Mesenchymal stem cell (in vitro differentiated cells and primary cell): ENCODE measurements around the gene SSBP1.

Source experiments
- DNase-seq: peaks from one replicate; pipeline ENCODE4 v3.0.0-alpha.2; 2013
- H2AFZ ChIP-seq: one replicate; pipeline ENCODE4 v1.6.1; 2013; ENCODE audit warnings: low read depth, mild to moderate bottlenecking, control low read depth, inconsistent platforms, low read length, moderate library complexity
- H2AK5ac ChIP-seq: 2 replicates; pipeline ENCODE4 v1.6.1; 2013; ENCODE audit warnings: low read length, moderate library complexity, mild to moderate bottlenecking, inconsistent platforms; ENCODE audit not compliant: severe bottlenecking
- H2BK120ac ChIP-seq: one replicate; pipeline ENCODE4 v1.6.1; 2013; ENCODE audit warnings: low read depth, mild to moderate bottlenecking, inconsistent platforms, low read length, moderate library complexity
- H2BK12ac ChIP-seq, 2 experiments: one replicate each; pipeline ENCODE4 v1.6.1; 2013; ENCODE audit warnings: inconsistent platforms in 2 of 2, low read length in 2 of 2, mild to moderate bottlenecking in 2 of 2, moderate library complexity in 2 of 2, control low read depth in 1 of 2
- H2BK15ac ChIP-seq: one replicate; pipeline ENCODE4 v1.6.1; 2013; ENCODE audit warnings: mild to moderate bottlenecking, low read depth, inconsistent platforms; ENCODE audit not compliant: poor library complexity, severe bottlenecking
- H2BK5ac ChIP-seq: 2 replicates; pipeline ENCODE4 v1.6.1; 2013; ENCODE audit warnings: low read depth, mild to moderate bottlenecking, low read length, control low read depth, inconsistent platforms; ENCODE audit not compliant: poor library complexity, severe bottlenecking
- H3K14ac ChIP-seq, 2 experiments: one replicate each; pipeline ENCODE4 v1.6.1; 2013; ENCODE audit warnings: inconsistent platforms in 2 of 2, low read length in 2 of 2, control low read depth in 1 of 2, mild to moderate bottlenecking in 1 of 2, moderate library complexity in 1 of 2
- H3K18ac ChIP-seq, 2 experiments: one replicate each; pipeline ENCODE4 v1.6.1; 2013; ENCODE audit warnings: inconsistent platforms in 2 of 2, low read length in 2 of 2, control low read depth in 1 of 2, low read depth in 1 of 2, mild to moderate bottlenecking in 1 of 2
- H3K23ac ChIP-seq, 2 experiments: one replicate each; pipeline ENCODE4 v1.6.1; 2013; ENCODE audit warnings: inconsistent platforms in 2 of 2, low read length in 2 of 2, mild to moderate bottlenecking in 2 of 2, moderate library complexity in 2 of 2, control low read depth in 1 of 2
- H3K27ac ChIP-seq: 2 replicates; pipeline ENCODE4 v1.5.1; 2013; ENCODE audit warnings: mild to moderate bottlenecking, moderate library complexity, low read length, control low read depth, inconsistent platforms; ENCODE audit not compliant: poor library complexity, severe bottlenecking
- H3K27me3 ChIP-seq, 2 experiments: 2 replicates each; pipeline versions ENCODE4 v1.6.1 to v1.7.0; 2013; ENCODE audit warnings: low read length in 2 of 2, mild to moderate bottlenecking in 2 of 2, moderate library complexity in 2 of 2, control low read depth in 1 of 2, inconsistent platforms in 1 of 2; ENCODE audit not compliant: control insufficient read depth in 1 of 2, insufficient read depth in 1 of 2
- H3K36me3 ChIP-seq, 2 experiments: 2 replicates each; pipeline versions ENCODE4 v1.6.1 to v1.7.0; 2013; ENCODE audit warnings: low read length in 2 of 2, control low read depth in 1 of 2, inconsistent platforms in 1 of 2, low read depth in 1 of 2, mild to moderate bottlenecking in 1 of 2; ENCODE audit not compliant: insufficient read depth in 2 of 2, control insufficient read depth in 1 of 2
- H3K4ac ChIP-seq, 2 experiments: one replicate each; pipeline ENCODE4 v1.6.1; 2013; ENCODE audit warnings: inconsistent platforms in 2 of 2, low read length in 2 of 2, mild to moderate bottlenecking in 2 of 2, moderate library complexity in 2 of 2, control low read depth in 1 of 2, low read depth in 1 of 2
- H3K4me1 ChIP-seq: 2 replicates; pipeline ENCODE4 v1.6.1; 2013; ENCODE audit warnings: low read depth, low read length, control low read depth; ENCODE audit not compliant: control insufficient read depth, insufficient read depth
- H3K4me2 ChIP-seq: 2 replicates; pipeline ENCODE4 v1.6.1; 2013; ENCODE audit warnings: low read length, mild to moderate bottlenecking, inconsistent platforms; ENCODE audit not compliant: poor library complexity, severe bottlenecking
- H3K4me3 ChIP-seq, 2 experiments: 2 replicates each; pipeline versions ENCODE4 v1.5.1 to v1.7.0; 2013; ENCODE audit warnings: low read length in 2 of 2, mild to moderate bottlenecking in 2 of 2, control low read depth in 1 of 2, low read depth in 1 of 2; ENCODE audit not compliant: insufficient read depth in 1 of 2
- H3K79me1 ChIP-seq: replicated peaks from 2 replicates; pipeline ENCODE4 v1.6.1; 2013; ENCODE audit warnings: mild to moderate bottlenecking, control low read depth, low read length, inconsistent platforms; ENCODE audit not compliant: poor library complexity, severe bottlenecking
- H3K9ac ChIP-seq: 2 replicates; pipeline ENCODE4 v1.7.0; 2013; ENCODE audit warnings: mild to moderate bottlenecking, low read length, moderate library complexity
- H3K9me3 ChIP-seq: 2 replicates; pipeline ENCODE4 v1.7.0; 2013; ENCODE audit warnings: mild to moderate bottlenecking, low read length; ENCODE audit not compliant: control insufficient read depth
- H4K8ac ChIP-seq: one replicate; pipeline ENCODE4 v1.6.1; 2013; ENCODE audit warnings: inconsistent platforms, mild to moderate bottlenecking, low read length, moderate library complexity
- H4K91ac ChIP-seq: one replicate; pipeline ENCODE4 v1.6.1; 2013; ENCODE audit warnings: mild to moderate bottlenecking, low read length, inconsistent platforms
- WGBS: methylation state at CpG from one replicate; pipeline ENCODE4 v1.1.7; 2013; ENCODE audit warnings: mixed read lengths; 5-methylcytosine and 5-hydroxymethylcytosine counted together

The SSBP1 gene

GRCh38 chr7:141714571-141714970, 23.6 kb upstream of the SSBP1 start:
- no peak for DNase-seq
- Histone ChIP-seq H3K79me1 (no peaks in the 10 kb centered on the region), H3K18ac (no peak overlapping the region), H2BK12ac (no peak overlapping the region), H3K27ac (no peak overlapping the region), H3K9me3 (no peaks in the 10 kb centered on the region), H3K23ac (no peak overlapping the region), H4K8ac (no peak overlapping the region), H3K4me1 (no peaks in the 10 kb centered on the region), H2BK15ac (no peak overlapping the region), H3K4me3 (no peak overlapping the region), H2AK5ac (no peak overlapping the region), H3K4ac (no peak overlapping the region), H2BK120ac (no peak overlapping the region), H2AFZ (no peak overlapping the region), H4K91ac (no peak overlapping the region), H3K14ac (no peak overlapping the region), H3K9ac (no peak overlapping the region), H3K4me2 (no peak overlapping the region), H3K36me3 (no peaks in the 10 kb centered on the region), H3K27me3 (peaks cover 0 to 36% of the 10 kb centered on the region in 2 experiments), H2BK5ac (no peak overlapping the region)
- 87% methylated on average over 2 of the region's 2 CpGs for WGBS

GRCh38 chr7:141715018-141715417, 23.1 kb upstream of the SSBP1 start:
- H3K79me1 ChIP-seq: no peaks in the 10 kb centered on the region
- H2AK5ac ChIP-seq: no peak overlapping the region
- no peak overlapping the region for H3K4me3 ChIP-seq
- H3K27ac ChIP-seq: no peak overlapping the region
- H3K14ac ChIP-seq: no peak overlapping the region
- H3K4ac ChIP-seq: no peak overlapping the region
- H3K27me3 ChIP-seq: peaks cover 0 to 32% of the 10 kb centered on the region in 2 experiments
- H3K18ac ChIP-seq: no peak overlapping the region
- H2BK15ac ChIP-seq: no peak overlapping the region
- H2BK5ac ChIP-seq: no peak overlapping the region
- H3K4me2 ChIP-seq: no peak overlapping the region
- H3K9ac ChIP-seq: no peak overlapping the region
- no peak for DNase-seq
- no peak overlapping the region for H4K91ac ChIP-seq
- H3K23ac ChIP-seq: no peak overlapping the region
- no peaks in the 10 kb centered on the region for H3K9me3 ChIP-seq
- no peak overlapping the region for H2AFZ ChIP-seq
- no peaks in the 10 kb centered on the region for H3K36me3 ChIP-seq
- no peak overlapping the region for H4K8ac ChIP-seq
- H2BK120ac ChIP-seq: no peak overlapping the region
- WGBS: 50% methylated on average over 1 of the region's 4 CpGs
- H3K4me1 ChIP-seq: no peaks in the 10 kb centered on the region
- no peak overlapping the region for H2BK12ac ChIP-seq

- no peak for DNase-seq
- Histone ChIP-seq H2AK5ac (no peak overlapping the region), H4K91ac (no peak overlapping the region), H2BK5ac (no peak overlapping the region), H3K79me1 (no peaks in the 10 kb centered on the region), H2BK15ac (no peak overlapping the region), H3K27ac (no peak overlapping the region), H3K27me3 (peaks cover 0 to 22% of the 10 kb centered on the region in 2 experiments), H2AFZ (no peak overlapping the region), H3K4me1 (no peaks in the 10 kb centered on the region), H3K36me3 (no peaks in the 10 kb centered on the region), H2BK12ac (no peak overlapping the region), H3K9ac (no peak overlapping the region), H3K23ac (no peak overlapping the region), H3K4me2 (no peak overlapping the region), H3K4me3 (no peak overlapping the region), H3K14ac (no peak overlapping the region), H4K8ac (no peak overlapping the region), H2BK120ac (no peak overlapping the region), H3K18ac (no peak overlapping the region), H3K9me3 (no peaks in the 10 kb centered on the region), H3K4ac (no peak overlapping the region)
- 41% methylated on average over 4 of the region's 6 CpGs for WGBS
Observed at GRCh38 chr7:141715794-141716689, 22.1 kb upstream of the SSBP1 start.

GRCh38 chr7:141717450-141717849, 20.7 kb upstream of the SSBP1 start:
- no peak overlapping the region for H3K9ac ChIP-seq
- no peak overlapping the region for H2AK5ac ChIP-seq
- no peak overlapping the region for H2BK12ac ChIP-seq
- no peak overlapping the region for H2AFZ ChIP-seq
- H3K4me2 ChIP-seq: no peak overlapping the region
- WGBS: 93% methylated on average over 1 of the region's 1 CpG
- H2BK15ac ChIP-seq: no peak overlapping the region
- H3K27ac ChIP-seq: no peak overlapping the region
- H3K9me3 ChIP-seq: no peaks in the 10 kb centered on the region
- no peaks in the 10 kb centered on the region for H3K4me1 ChIP-seq
- H4K8ac ChIP-seq: no peak overlapping the region
- no peak overlapping the region for H4K91ac ChIP-seq
- no peak overlapping the region for H3K18ac ChIP-seq
- H3K4ac ChIP-seq: no peak overlapping the region
- H3K79me1 ChIP-seq: no peaks in the 10 kb centered on the region
- no peaks in the 10 kb centered on the region for H3K36me3 ChIP-seq
- H3K4me3 ChIP-seq: no peak overlapping the region
- H3K27me3 ChIP-seq: peaks cover 0 to 19% of the 10 kb centered on the region in 2 experiments
- H2BK5ac ChIP-seq: no peak overlapping the region
- no peak overlapping the region for H3K23ac ChIP-seq
- H3K14ac ChIP-seq: no peak overlapping the region
- DNase-seq: no peak
- H2BK120ac ChIP-seq: no peak overlapping the region
